IMR-90 (cell line): Measurements from ENCODE around the gene RAF1. TPM values are rescaled to one million over a fixed set of nuclear protein-coding genes. Genes with fewer than 3 reads are reported as not detected.

Experiments used
- ATAC-seq: fragments of 200-7000 bp; cut with Tn5 transposase; 2 replicates; pipeline ENCODE4 v1.9.1; 2020; ENCODE audit warnings: low read depth, mild to moderate bottlenecking, moderate library complexity
- BruUV-seq: library from RNA; stranded (reverse); fragments of 400-500 nt; replicated peaks from 2 replicates; lab custom pipeline; 2021; lab: Mats Ljungman, UMichigan
- CTCF ChIA-PET: fragments of 300-600 bp; formaldehyde crosslinking; extraction: SDS; loops from one replicate; lab custom pipeline; 2021; ENCODE audit warnings: antibody characterized with exemption; lab: Yijun Ruan, JAX
- POLR2A ChIA-PET: fragments of 300-600 bp; sonication (Branson Sonifier 250); formaldehyde crosslinking; loops from one replicate; lab custom pipeline; 2022; ENCODE audit warnings: antibody characterized with exemption; ENCODE audit not compliant: unreplicated experiment; lab: Charles Lee
- DNase-seq: peaks from one replicate; pipeline ENCODE4 v3.0.0; 2013
- H2AFZ ChIP-seq: replicated peaks from 2 replicates; pipeline ENCODE3; 2013; ENCODE audit warnings: low read length, mild to moderate bottlenecking; ENCODE audit not compliant: poor library complexity
- H2AK5ac ChIP-seq: 2 replicates; pipeline ENCODE4 v1.6.1; 2013; ENCODE audit warnings: low read depth, low read length, inconsistent platforms
- H2AK9ac ChIP-seq: replicated peaks from 2 replicates; pipeline ENCODE3; 2013; ENCODE audit warnings: mild to moderate bottlenecking, low read depth, low read length, moderate library complexity; ENCODE audit not compliant: poor library complexity
- H2BK120ac ChIP-seq: 2 replicates; pipeline ENCODE4 v1.6.1; 2013; ENCODE audit warnings: low read depth, low read length, inconsistent platforms
- H2BK15ac ChIP-seq: 3 replicates; pipeline ENCODE4 v1.6.1; 2013; ENCODE audit warnings: low read depth, low read length, inconsistent platforms
- H2BK20ac ChIP-seq: 2 replicates; pipeline ENCODE4 v1.6.1; 2013; ENCODE audit warnings: low read depth, mild to moderate bottlenecking, inconsistent platforms, low read length, moderate library complexity
- H2BK5ac ChIP-seq: 2 replicates; pipeline ENCODE4 v1.6.1; 2013; ENCODE audit warnings: mild to moderate bottlenecking, low read depth, low read length, inconsistent platforms; ENCODE audit not compliant: poor library complexity, severe bottlenecking
- H3K14ac ChIP-seq: replicated peaks from 2 replicates; pipeline ENCODE4 v1.6.1; 2013; ENCODE audit warnings: low read depth, low read length, inconsistent platforms
- H3K18ac ChIP-seq: 2 replicates; pipeline ENCODE4 v1.6.1; 2013; ENCODE audit warnings: low read depth, low read length, control low read depth
- H3K23ac ChIP-seq: 2 replicates; pipeline ENCODE4 v1.6.1; 2013; ENCODE audit warnings: low read depth, low read length, inconsistent platforms
- H3K27ac ChIP-seq: 2 replicates; pipeline ENCODE4 v1.5.1; 2013; ENCODE audit warnings: mild to moderate bottlenecking, control low read depth, low read length; ENCODE audit not compliant: insufficient read depth
- H3K27me3 ChIP-seq: 2 replicates; pipeline ENCODE4 v1.6.1; 2013; ENCODE audit warnings: low read length; ENCODE audit not compliant: control insufficient read depth, insufficient read depth
- H3K36me3 ChIP-seq: 2 replicates; pipeline ENCODE4 v1.6.1; 2013; ENCODE audit warnings: low read length, mixed read lengths; ENCODE audit not compliant: control insufficient read depth, insufficient read depth
- H3K4ac ChIP-seq: 2 replicates; pipeline ENCODE4 v1.6.1; 2013; ENCODE audit warnings: low read depth, low read length, inconsistent platforms
- H3K4me1 ChIP-seq: 2 replicates; pipeline ENCODE4 v1.6.1; 2013; ENCODE audit warnings: low read length, mixed read lengths; ENCODE audit not compliant: control insufficient read depth, insufficient read depth
- H3K4me2 ChIP-seq: 2 replicates; pipeline ENCODE4 v1.6.1; 2013; ENCODE audit warnings: low read depth, mild to moderate bottlenecking, control low read depth, low read length, moderate library complexity
- H3K4me3 ChIP-seq: 2 replicates; pipeline ENCODE4 v1.5.1; 2013; ENCODE audit warnings: low read depth, mild to moderate bottlenecking, control low read depth, low read length, moderate library complexity; ENCODE audit not compliant: insufficient read depth
- H3K56ac ChIP-seq: 2 replicates; pipeline ENCODE4 v1.6.1; 2013; ENCODE audit warnings: low read length, inconsistent platforms; ENCODE audit not compliant: insufficient read depth; ENCODE audit errors: extremely low read depth
- H3K79me1 ChIP-seq, 2 experiments: 2 replicates each; pipeline ENCODE4 v1.6.1; 2013; ENCODE audit warnings: low read length in 2 of 2, inconsistent platforms in 1 of 2, low read depth in 1 of 2
- H3K9ac ChIP-seq: 2 replicates; pipeline ENCODE4 v1.6.1; 2013; ENCODE audit warnings: low read depth, low read length, control low read depth
- H3K9me1 ChIP-seq: 2 replicates; pipeline ENCODE4 v1.6.1; 2013; ENCODE audit warnings: low read length, inconsistent platforms; ENCODE audit not compliant: insufficient read depth
- H3K9me3 ChIP-seq: 2 replicates; pipeline ENCODE4 v1.6.1; 2013; ENCODE audit warnings: low read length; ENCODE audit not compliant: control insufficient read depth, insufficient read depth
- H4K20me1 ChIP-seq: 2 replicates; pipeline ENCODE4 v1.6.1; 2013; ENCODE audit warnings: low read length, inconsistent platforms; ENCODE audit not compliant: insufficient read depth
- H4K5ac ChIP-seq: 2 replicates; pipeline ENCODE4 v1.6.1; 2013; ENCODE audit warnings: mild to moderate bottlenecking, low read depth, low read length, control low read depth
- H4K8ac ChIP-seq, 2 experiments: 2 replicates each; pipeline ENCODE4 v1.6.1; 2013; ENCODE audit warnings: low read depth in 2 of 2, low read length in 2 of 2, control low read depth in 1 of 2, inconsistent platforms in 1 of 2
- H4K91ac ChIP-seq: 2 replicates; pipeline ENCODE4 v1.6.1; 2013; ENCODE audit warnings: low read depth, low read length, inconsistent platforms; ENCODE audit not compliant: insufficient read depth
- BHLHE40 ChIP-seq: fragments of 150-350 bp; IDR thresholded peaks from 2 replicates; pipeline ENCODE4 v1.6.1; 2016; ENCODE audit warnings: mild to moderate bottlenecking, low read depth, low read length
- CEBPB ChIP-seq: IDR thresholded peaks from 2 replicates; pipeline ENCODE4 v1.6.1; 2012; ENCODE audit warnings: low read depth, low read length, improper control_type of control experiment
- CHD1 ChIP-seq: IDR thresholded peaks from 2 replicates; pipeline ENCODE4 v1.6.1; 2012; ENCODE audit warnings: low read depth, low read length, improper control_type of control experiment
- CTCF ChIP-seq: conservative IDR thresholded peaks from 2 replicates; pipeline ENCODE4 v1.5.1; 2012; ENCODE audit warnings: mild to moderate bottlenecking, low read depth, low read length, improper control_type of control experiment
- FOS ChIP-seq: fragments of 150-350 bp; IDR thresholded peaks from 2 replicates; pipeline ENCODE4 v1.6.1; 2016; ENCODE audit warnings: low read depth, low read length
- MAFK ChIP-seq: IDR thresholded peaks from 2 replicates; pipeline ENCODE4 v1.6.1; 2012; ENCODE audit warnings: low read depth, low read length, improper control_type of control experiment
- MAZ ChIP-seq: IDR thresholded peaks from 2 replicates; pipeline ENCODE4 v1.6.1; 2012; ENCODE audit warnings: low read depth, mild to moderate bottlenecking, low read length, improper control_type of control experiment, moderate library complexity, borderline replicate concordance
- MXI1 ChIP-seq: IDR thresholded peaks from 2 replicates; pipeline ENCODE4 v1.6.1; 2012; ENCODE audit warnings: low read depth, mild to moderate bottlenecking, low read length, moderate library complexity, borderline replicate concordance
- NFE2L2 ChIP-seq: fragments of 150-350 bp; IDR thresholded peaks from 2 replicates; pipeline ENCODE4 v1.6.1; 2016; ENCODE audit warnings: low read depth, mild to moderate bottlenecking, low read length
- POLR2A ChIP-seq: IDR thresholded peaks from 2 replicates; pipeline ENCODE4 v1.6.1; 2012; ENCODE audit warnings: mild to moderate bottlenecking, low read depth, low read length
- RAD21 ChIP-seq: IDR thresholded peaks from 2 replicates; pipeline ENCODE4 v1.6.1; 2012; ENCODE audit warnings: low read length, improper control_type of control experiment
- RCOR1 ChIP-seq: IDR thresholded peaks from 2 replicates; pipeline ENCODE4 v1.6.1; 2012; ENCODE audit warnings: mild to moderate bottlenecking, low read length, improper control_type of control experiment; ENCODE audit not compliant: insufficient replicate concordance
- RFX5 ChIP-seq: IDR thresholded peaks from 2 replicates; pipeline ENCODE4 v1.8.0; 2012; ENCODE audit warnings: low read depth, mild to moderate bottlenecking, low read length, moderate library complexity
- SMC3 ChIP-seq: fragments of 150-350 bp; IDR thresholded peaks from 2 replicates; pipeline ENCODE4 v1.6.1; 2016; ENCODE audit warnings: low read depth, mild to moderate bottlenecking, antibody characterized with exemption, low read length, moderate library complexity
- WGBS, 2 experiments: methylation state at CpG; one replicate each; pipeline versions ENCODE4 v1.1.5 to v1.1.7; 2013; ENCODE audit warnings: missing lambda C conversion rate in 2 of 2; ENCODE audit not compliant: insufficient read length in 1 of 2; ENCODE audit errors: extremely low coverage in 2 of 2; 5-methylcytosine and 5-hydroxymethylcytosine counted together
- dilution Hi-C: fragments of 300-500 bp; cut with HindIII; formaldehyde crosslinking; loops from one replicate; pipeline ENCODE4 v1.14.3; 2018; ENCODE audit warnings: low sequenced_read_pairs; ENCODE audit not compliant: unreplicated experiment
- in situ Hi-C: fragments of 300-500 bp; cut with MboI; formaldehyde crosslinking; loops from 3 replicates; pipeline ENCODE4 v1.14.3; 2019; ENCODE audit warnings: low sequenced_read_pairs, inconsistent platforms, mixed read lengths
- intact Hi-C: fragments of 100-400 bp; cut with micrococcal nuclease; formaldehyde crosslinking; loops from 2 replicates; pipeline ENCODE4 v1.10.0; 2022
- polyA plus RNA-seq, 3 experiments: library from polyadenylated mRNA; depleted of rRNA; stranded (reverse); fragments of >200 nt; gene quantifications; 2 replicates each; pipeline ENCODE4 v1.2.3, GENCODE V29; 2012; ENCODE audit warnings: low replicate concordance in 1 of 3
- total RNA-seq: library from RNA; depleted of rRNA; stranded (reverse); fragments of >200 nt; gene quantifications from 2 replicates; pipeline ENCODE4 v1.2.3, GENCODE V29; 2012
- TF ChIP-seq, protein P1 (sequence below): fragments of 150-350 bp; IDR thresholded peaks from 2 replicates; pipeline ENCODE4 v1.6.1; 2016; ENCODE audit warnings: low read depth, mild to moderate bottlenecking, low read length, moderate library complexity, borderline replicate concordance
- TF ChIP-seq, protein P2 (sequence below): fragments of 150-350 bp; IDR thresholded peaks from 2 replicates; pipeline ENCODE4 v1.6.1; 2017; ENCODE audit warnings: mild to moderate bottlenecking, antibody characterized with exemption, low read length, low read depth

The RAF1 gene
- total and polyA plus RNA-seq, 2 of the 4 experiments (the other 2 are of a cell fraction), result 115 to 151 TPM

DNA sequence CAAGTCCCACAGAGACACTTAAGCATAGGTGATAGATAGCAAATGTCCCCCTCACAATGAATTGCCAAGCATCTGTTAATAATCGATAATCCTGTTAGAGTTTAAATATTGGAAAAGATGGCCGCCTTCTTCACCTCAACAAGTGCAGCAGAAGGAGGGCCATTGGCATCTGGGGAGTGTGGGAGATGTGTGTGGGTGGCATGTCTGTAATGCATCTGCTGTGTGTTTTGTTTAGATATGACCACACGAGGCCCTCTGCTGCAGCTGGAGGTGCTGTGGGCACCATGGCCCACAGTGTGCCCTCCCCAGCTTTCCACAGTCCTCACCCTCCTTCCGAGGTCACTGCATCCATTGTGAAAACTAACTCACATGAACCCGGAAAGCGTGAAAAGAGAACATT lies 94.1 kb downstream of the RAF1 start:
- H2BK15ac ChIP-seq, result no peak overlapping the region
- H3K23ac ChIP-seq, result no peak overlapping the region
- H3K14ac ChIP-seq, result no peak overlapping the region
- peaks cover 52% of the 10 kb centered on the region for H4K20me1 ChIP-seq
- H2BK120ac ChIP-seq, result no peak overlapping the region
- H3K36me3 ChIP-seq, result peaks cover 47% of the 10 kb centered on the region
- DNase-seq (no peak), ATAC-seq (no peak)
- in situ Hi-C loops, result no loop called here
- no peak overlapping the region for H2AK9ac ChIP-seq
- no peak overlapping the region for H3K27ac ChIP-seq
- no peak overlapping the region for H2BK5ac ChIP-seq
- H3K27me3 ChIP-seq, result no peaks in the 10 kb centered on the region
- no peak overlapping the region for H2AK5ac ChIP-seq
- no peak overlapping the region for H3K9ac ChIP-seq
- no peak overlapping the region for H3K18ac ChIP-seq
- H4K5ac ChIP-seq, result no peak overlapping the region
- H3K4me2 ChIP-seq, result no peak overlapping the region
- intact Hi-C loops, result no loop called here
- no peak overlapping the region for H2AFZ ChIP-seq
- dilution Hi-C loops, result no loop called here
- H3K4ac ChIP-seq, result no peak overlapping the region
- H3K9me1 ChIP-seq, result peaks cover 21% of the 10 kb centered on the region
- no peak overlapping the region for H3K4me3 ChIP-seq
- ChIA-PET POLR2A (no interaction called here), CTCF (no interaction called here)
- no peak overlapping the region for H4K8ac ChIP-seq
- H3K9me3 ChIP-seq, result peaks cover 2% of the 10 kb centered on the region; the same call in 1 of the 2 replicates
- H3K79me1 ChIP-seq, result peaks cover 35 to 72% of the 10 kb centered on the region in 2 experiments
- no peak for TF ChIP-seq RCOR1
- TF ChIP-seq NFE2L2, result no peak
- TF ChIP-seq FOS, result no peak
- TF ChIP-seq CTCF, result no peak
- no peak for TF ChIP-seq POLR2A
- TF ChIP-seq, protein P1, sequence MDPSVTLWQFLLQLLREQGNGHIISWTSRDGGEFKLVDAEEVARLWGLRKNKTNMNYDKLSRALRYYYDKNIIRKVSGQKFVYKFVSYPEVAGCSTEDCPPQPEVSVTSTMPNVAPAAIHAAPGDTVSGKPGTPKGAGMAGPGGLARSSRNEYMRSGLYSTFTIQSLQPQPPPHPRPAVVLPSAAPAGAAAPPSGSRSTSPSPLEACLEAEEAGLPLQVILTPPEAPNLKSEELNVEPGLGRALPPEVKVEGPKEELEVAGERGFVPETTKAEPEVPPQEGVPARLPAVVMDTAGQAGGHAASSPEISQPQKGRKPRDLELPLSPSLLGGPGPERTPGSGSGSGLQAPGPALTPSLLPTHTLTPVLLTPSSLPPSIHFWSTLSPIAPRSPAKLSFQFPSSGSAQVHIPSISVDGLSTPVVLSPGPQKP, result no peak
- TF ChIP-seq CHD1, result no peak
- TF ChIP-seq MAFK, result no peak
- no peak for TF ChIP-seq CEBPB
- no peak for TF ChIP-seq RAD21
- TF ChIP-seq MAZ, result no peak
- TF ChIP-seq, protein P2, sequence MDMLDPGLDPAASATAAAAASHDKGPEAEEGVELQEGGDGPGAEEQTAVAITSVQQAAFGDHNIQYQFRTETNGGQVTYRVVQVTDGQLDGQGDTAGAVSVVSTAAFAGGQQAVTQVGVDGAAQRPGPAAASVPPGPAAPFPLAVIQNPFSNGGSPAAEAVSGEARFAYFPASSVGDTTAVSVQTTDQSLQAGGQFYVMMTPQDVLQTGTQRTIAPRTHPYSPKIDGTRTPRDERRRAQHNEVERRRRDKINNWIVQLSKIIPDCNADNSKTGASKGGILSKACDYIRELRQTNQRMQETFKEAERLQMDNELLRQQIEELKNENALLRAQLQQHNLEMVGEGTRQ, result no peak
- no peak for TF ChIP-seq MXI1
- TF ChIP-seq SMC3, result no peak
- TF ChIP-seq BHLHE40, result no peak
- no peak for TF ChIP-seq RFX5
- no peak overlapping the region for H2BK20ac ChIP-seq
- H4K91ac ChIP-seq, result no peak overlapping the region
- WGBS, 2 experiments, result 83% methylated on average over 1 of the region's 6 CpGs; no CpG with 5 or more reads in 1 of the 2 experiments
- H3K4me1 ChIP-seq, result peaks cover 12% of the 10 kb centered on the region
- no peak overlapping the region for H3K56ac ChIP-seq
- no TSS peak for BruUV-seq
